ENCODE measurements around the gene CREB1.
"Not testable (repeated sequence)": the region's sequence is repeated elsewhere in the genome, so short reads cannot be mapped to it uniquely, and the experiment has no call there.

CREB1 gene

DNA sequence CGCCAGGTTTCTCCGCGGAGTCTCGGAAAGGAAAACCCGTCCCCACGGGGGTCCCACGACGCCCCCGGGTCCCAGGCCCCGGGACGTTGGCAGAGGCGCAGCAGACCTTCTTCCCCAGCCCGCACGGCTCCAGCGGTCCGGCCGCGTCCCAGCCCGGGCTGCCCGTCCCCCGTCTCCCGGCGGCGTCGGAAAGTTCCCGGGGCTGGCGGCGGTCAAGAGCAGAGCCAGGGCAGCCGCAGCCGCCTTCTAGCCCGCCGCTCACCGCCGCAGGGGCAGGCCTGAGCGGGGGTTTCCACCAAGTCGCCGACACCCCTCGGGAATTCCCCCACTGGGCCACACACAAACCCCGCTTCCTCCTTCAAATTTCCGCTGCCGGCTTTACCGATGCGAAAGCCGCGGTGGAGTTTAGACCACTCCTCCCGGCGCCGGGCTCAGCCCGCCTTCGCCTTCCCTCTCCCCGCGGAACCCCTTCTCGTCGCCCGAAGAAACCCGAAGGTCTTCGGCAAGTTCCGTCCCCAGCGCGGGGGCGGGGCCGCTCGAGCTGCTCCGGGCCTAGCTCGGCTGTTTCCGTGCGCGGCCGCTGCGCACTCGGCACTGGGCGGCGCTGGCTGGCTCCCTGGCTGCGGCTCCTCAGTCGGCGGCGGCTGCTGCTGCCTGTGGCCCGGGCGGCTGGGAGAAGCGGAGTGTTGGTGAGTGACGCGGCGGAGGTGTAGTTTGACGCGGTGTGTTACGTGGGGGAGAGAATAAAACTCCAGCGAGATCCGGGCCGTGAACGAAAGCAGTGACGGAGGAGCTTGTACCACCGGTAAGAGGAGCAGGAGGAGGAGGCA, at the start of gene CREB1:
Gene CREB1 (plus strand): TSS at position 633 of the 830 bp plus-strand sequence. CDS start 25,674 bp downstream, outside the sequence.
- peak; percentile 91 for DNase-seq

DNA sequence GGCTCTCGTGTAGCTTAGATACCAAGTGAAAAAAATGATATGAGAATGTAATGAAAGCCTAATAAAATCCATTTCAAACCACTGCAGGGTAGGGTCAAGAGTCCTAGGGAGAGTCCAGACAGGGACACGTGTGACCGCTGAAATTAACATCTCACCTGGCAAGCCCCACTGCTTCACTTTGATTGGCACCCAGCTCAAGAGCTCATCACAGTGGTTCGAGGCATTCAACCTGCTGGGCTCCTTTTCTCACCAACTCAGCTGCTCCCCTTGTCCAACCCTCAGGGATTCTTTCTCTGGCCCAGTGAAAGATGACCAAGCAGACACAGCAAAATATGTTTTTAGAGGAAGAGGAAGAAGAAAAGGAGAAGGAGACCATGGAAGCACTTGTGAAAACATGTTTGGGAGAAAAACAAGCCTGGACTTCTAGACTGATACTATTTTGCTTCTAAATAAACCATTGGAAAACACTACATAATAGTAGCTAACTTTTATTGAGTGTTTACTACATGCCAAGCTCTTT, 49.2 kb upstream of the CREB1 start:
- DNase-seq = no peak

GRCh38 chr2:207481924-207482323, 47.8 kb upstream of the CREB1 start:
- DNase-seq = no peak

DNA sequence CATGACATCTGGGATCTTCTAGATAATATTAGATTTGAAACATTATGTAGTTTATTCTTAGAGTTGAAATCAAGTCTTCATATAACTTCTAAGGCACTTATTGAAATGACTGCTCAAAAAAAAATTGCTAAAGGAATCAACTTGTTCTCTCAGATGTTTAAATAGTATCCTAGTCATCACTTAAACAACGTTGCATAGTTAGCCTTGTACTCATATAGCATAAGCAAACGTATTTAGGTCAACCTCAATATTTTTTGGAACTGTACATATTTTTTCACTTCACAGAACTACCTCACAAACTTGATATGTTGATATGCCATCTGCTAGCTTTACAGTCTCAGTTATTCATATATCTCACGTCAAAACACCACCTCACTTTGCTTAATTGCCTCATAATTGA, 47.1 kb upstream of the CREB1 start:
- DNase-seq = no peak

- DNase-seq = no peak
These were observed 46.7 kb upstream of the CREB1 start for GRCh38 chr2:207483066-207483465.

DNA sequence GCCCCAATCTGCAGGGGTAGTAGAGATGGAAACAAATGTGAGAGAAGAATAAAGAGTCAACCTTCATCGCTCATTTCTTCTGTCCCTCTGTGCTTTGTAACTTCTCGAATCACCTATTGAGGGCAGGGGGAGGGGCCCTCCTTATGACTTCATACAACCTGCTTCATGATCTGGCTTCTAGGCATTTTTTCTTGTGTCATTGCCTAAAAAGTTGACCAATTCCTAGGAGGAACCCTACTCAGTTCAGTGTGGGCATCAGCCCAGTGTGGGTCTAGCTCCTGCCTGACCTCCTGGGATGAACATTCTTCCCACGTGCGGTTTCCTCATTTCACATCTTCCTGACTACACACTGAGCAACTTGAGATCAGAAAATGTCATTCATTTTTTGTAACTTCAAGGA, 46.3 kb upstream of the CREB1 start:
- no peak for DNase-seq

DNA sequence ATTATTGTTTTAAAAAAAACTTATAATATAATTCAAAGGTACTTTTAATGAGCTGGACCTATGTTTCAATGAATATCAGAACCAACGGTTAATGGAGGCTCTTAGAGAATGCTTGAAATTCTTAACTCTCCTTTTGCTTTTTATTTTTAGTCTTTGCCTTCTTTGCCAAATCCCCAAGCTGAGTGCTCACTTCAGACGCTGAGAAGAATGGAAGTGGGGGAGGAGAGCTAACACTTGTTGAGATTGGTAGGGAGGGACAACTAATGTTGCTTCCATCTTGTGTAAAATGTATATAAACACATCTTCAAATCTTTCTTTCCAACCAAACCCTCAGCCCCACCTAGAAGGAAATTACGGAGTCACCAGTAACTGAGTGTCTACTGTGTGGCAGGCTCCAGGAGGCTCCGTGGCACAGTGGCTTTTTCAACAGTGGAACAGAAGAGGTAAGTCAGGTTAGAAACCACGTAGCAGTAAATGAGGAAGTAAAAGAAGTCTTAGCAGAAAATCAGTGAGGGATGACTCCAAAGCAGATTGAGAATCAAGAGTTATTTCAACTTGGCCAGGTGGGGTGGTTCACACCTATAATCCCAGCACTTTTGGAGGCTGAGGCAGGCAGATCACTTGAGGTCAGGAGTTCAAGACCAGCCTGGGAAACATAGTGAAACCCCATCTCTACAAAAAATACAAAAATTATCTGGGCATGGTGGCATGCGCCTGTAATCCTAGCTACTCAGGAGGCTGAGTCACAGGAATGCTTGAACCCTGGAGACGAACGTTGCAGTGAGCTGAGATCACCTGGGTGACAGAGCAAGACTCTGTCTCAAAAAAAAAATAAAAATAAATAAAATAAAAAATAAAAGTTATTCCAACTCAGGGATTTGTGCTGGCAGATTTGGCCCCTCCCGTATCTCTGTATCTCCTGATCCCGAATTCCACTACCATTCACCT, 45.0 kb upstream of the CREB1 start:
- no peak for DNase-seq

DNA sequence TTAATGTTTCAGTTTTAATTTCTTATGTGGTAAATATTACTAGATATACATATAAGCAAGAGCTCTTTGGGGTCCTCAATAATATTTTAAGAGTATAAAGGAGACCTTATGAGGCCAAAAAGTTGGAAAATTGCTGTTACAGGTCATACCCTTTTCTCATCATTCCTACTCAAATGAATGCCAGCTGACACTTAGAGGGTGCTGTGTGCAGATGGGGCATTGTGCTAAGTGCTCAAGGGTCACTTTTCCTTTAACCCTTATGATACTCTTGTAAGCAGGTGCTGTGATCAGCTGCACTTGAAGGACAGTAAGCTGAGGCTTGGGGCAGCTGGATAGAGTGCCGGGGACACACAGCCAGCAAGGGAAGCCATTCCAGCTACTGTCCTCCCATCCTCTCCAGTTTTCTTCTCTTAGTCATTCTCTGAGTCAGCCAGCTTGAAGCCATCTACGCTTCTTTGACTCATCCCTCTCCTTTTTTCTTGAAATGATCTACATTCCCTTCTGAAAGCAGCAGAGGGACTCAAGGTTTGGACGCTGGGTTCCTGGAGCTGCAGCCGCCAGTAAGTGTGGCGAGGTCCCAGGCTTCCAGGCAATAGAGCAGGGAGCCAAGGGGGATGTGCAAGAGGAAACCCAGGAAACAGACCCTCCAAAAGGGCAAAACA, 42.0 kb upstream of the CREB1 start:
- DNase-seq = no peak

DNA sequence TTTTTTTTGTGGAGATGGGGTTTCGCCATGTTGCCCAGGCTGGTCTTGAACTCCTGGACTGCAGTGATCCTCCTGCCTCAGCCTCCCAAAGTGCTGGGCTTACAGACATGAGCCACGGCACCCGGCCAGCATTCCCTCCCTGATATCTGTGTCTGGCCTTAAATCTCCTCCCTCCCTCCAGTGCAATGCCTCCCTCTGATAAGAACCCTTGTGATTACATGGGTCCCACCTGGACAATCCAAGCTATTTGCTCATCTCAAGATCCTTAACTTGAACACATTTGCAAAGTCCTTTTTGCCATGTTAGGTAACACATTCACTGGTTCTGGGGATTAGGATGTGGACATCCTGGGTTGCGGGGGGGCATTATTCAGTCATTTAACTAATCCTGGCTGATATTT, 40.5 kb upstream of the CREB1 start:
- DNase-seq = no peak

GRCh38 chr2:207490441-207490840, 39.3 kb upstream of the CREB1 start:
- DNase-seq = no peak

DNA sequence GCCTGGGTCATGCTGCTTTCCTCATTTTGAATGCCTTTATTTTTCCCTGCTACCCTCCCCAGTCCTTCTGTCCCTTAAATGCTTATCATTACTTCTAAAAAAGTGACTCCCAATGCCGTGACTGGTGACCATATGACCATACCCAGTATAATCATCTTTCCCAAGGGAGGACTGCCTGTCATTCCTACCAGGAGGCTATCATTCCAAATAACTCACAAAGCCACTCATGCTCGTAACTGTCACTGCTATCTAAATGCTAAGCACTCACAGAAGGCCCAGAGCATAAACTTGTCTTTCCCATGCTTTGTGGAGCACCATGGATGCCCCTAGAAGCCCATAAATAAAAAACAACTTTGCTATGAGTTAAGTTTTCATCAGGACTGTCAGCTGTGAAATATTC, 38.7 kb upstream of the CREB1 start:
- DNase-seq = no peak

GRCh38 chr2:207491956-207492355, 37.8 kb upstream of the CREB1 start:
- DNase-seq = no peak

GRCh38 chr2:207492461-207492860, 37.3 kb upstream of the CREB1 start:
- DNase-seq = no peak

DNA sequence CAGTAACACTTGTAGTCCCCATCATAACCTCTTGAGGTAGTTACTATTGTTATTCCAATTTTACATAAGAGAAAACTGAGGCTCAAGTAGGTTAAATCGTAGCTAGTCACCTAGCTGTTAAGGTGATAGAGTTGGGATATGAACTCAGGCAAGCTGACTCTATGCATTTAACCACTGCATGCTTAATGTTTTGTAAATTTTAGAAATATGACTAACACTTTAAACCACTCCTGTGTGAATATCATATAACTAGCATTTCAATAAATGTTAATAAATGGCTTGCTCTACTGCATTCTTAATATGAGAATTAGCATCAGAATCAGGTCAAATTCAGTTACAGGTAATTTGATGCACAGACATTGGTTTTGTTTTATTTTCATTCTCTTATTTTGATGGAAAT, 35.6 kb upstream of the CREB1 start:
- DNase-seq = no peak

DNA sequence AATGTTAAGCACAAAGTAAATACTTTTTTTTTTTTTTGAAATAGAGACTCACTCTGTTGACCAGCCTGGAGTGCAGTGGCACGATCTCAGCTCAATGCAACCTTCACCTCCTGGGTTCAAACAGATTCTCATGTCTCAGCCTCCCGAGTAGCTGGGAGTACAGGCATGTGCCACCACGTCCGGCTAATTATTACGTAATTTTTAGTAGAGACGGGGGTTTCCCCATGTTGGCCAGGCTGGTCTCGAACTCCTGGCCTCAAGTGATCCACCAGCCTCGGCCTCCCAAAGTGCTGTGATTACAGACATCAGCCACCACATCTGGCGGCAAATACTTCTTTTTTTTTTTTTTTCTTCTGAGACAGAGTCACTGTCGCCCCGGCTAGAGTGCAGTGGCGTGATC, 32.8 kb upstream of the CREB1 start:
- DNase-seq = not testable (repeated sequence)

- DNase-seq = no peak
These were observed 32.2 kb upstream of the CREB1 start for GRCh38 chr2:207497596-207497995.

DNA sequence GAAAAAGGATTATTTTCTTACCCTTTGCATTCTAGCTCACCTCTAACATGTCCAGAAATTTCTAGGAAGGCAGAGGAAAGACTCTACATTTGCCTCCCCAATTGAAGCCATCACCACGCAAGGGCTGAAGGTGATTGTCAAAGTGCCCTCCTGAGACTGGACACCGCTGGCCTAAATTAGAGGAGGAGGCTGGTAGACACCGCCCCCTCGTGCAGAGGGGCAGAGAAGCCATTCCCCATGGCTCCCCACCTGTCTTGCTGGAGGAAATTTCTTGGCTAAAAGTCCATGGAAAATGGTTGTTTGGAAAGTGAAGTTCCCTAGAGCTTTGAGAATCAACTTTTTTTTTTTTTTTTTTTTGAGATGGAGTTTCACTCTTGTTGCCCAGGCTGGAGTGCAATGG, 31.3 kb upstream of the CREB1 start:
- DNase-seq = no peak

- no peak for DNase-seq
These were observed 30.6 kb upstream of the CREB1 start for GRCh38 chr2:207499114-207499513.

DNA sequence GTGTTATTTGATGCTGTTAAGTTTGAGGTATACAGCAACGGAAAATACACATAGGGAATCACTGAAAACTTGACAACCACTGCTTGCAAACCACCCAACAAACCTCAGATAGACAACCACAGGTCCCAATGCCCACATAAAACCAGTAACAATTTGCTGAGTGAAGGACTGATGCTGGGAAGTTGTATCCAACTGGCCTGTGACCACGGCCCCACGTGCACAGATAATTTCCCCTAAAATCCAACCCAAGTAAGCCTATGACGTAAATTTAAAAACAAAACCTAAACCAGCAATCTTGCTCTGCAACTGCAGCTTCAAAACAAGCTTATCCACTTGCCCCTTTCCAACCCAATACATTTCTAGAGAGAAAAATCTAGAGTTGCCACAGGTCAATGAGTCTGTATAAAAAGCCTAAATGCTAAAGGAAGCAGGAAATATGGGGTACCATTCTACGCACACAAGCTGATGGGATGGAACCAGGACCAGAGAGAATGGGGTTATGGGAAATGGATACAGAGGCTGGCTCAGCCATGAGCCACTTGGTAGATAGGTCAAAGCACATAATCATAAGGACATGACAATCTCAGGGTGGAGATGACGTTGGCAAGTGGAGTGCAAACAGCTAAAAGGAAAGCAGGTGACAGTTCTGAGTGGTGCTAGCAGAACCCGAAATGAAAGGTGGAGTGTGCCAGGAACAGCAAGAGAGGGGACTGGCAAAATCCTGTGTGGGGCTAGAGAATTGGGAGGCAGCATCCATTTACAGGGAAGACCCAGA, 27.8 kb upstream of the CREB1 start:
- DNase-seq = no peak

- DNase-seq = no peak
These were observed 27.1 kb upstream of the CREB1 start for GRCh38 chr2:207502577-207503198.

GRCh38 chr2:207503234-207503633, 26.5 kb upstream of the CREB1 start:
- DNase-seq = no peak

Measured in DMS 273 treated with DMSO at 0.1 percent for 48 hours (cell line).